MCF 10A (cell line): ENCODE results near the gene KRT12. TPM values are rescaled to one million over a fixed set of nuclear protein-coding genes. Genes with fewer than 3 reads are reported as not detected.
A peak's percentile ranks its signal among the peaks of the same experiment; 100 is the strongest.

Source experiments
- BruUV-seq: library from RNA; stranded (reverse); fragments of 400-500 nt; replicated peaks from 2 replicates; lab custom pipeline; 2021; lab: Mats Ljungman, UMichigan
- CTCF ChIA-PET: fragments of 300-600 bp; sonication (Branson Sonifier 250); formaldehyde crosslinking; extraction: SDS; loops from one replicate; lab custom pipeline; 2021; ENCODE audit warnings: antibody characterized with exemption, inconsistent platforms; lab: Yijun Ruan, JAX
- POLR2A ChIA-PET: fragments of 300-600, 350-650 bp; sonication (Branson Sonifier 250); formaldehyde crosslinking; extraction: SDS; loops from one replicate; lab custom pipeline; 2020; ENCODE audit warnings: antibody characterized with exemption, inconsistent platforms; lab: Yijun Ruan, JAX
- DNase-seq: peaks from one replicate; pipeline ENCODE4 v3.0.0-alpha.2; 2018; ENCODE audit not compliant: unreplicated experiment
- H3K27ac Mint-ChIP-seq: one replicate; pipeline ENCODE4 v1.8.0; 2022; ENCODE audit warnings: mild to moderate bottlenecking, low read depth, mixed read lengths; ENCODE audit not compliant: unreplicated experiment
- H3K27me3 Mint-ChIP-seq: one replicate; pipeline ENCODE4 v1.8.0; 2022; ENCODE audit warnings: mixed read lengths; ENCODE audit not compliant: insufficient read depth, unreplicated experiment
- H3K36me3 Mint-ChIP-seq: one replicate; pipeline ENCODE4 v1.8.0; 2022; ENCODE audit warnings: mild to moderate bottlenecking, moderate library complexity, mixed read lengths; ENCODE audit not compliant: insufficient read depth, unreplicated experiment
- H3K4me1 Mint-ChIP-seq: one replicate; pipeline ENCODE4 v1.8.0; 2022; ENCODE audit warnings: mixed read lengths; ENCODE audit not compliant: insufficient read depth, unreplicated experiment
- H3K4me3 Mint-ChIP-seq: one replicate; pipeline ENCODE4 v1.8.0; 2022; ENCODE audit warnings: mild to moderate bottlenecking, moderate library complexity, mixed read lengths; ENCODE audit not compliant: unreplicated experiment
- H3K9me3 Mint-ChIP-seq: one replicate; pipeline ENCODE4 v1.8.0; 2022; ENCODE audit warnings: mixed read lengths; ENCODE audit not compliant: unreplicated experiment
- intact Hi-C: fragments of 100-400 bp; cut with micrococcal nuclease; formaldehyde crosslinking; loops from 2 replicates; pipeline ENCODE4 v1.14.1; 2022
- total RNA-seq: library from RNA; stranded (reverse); gene quantifications from 2 replicates; pipeline ENCODE4 v1.2.3, GENCODE V29; 2022
- TF ChIP-seq, protein P1 (sequence below): fragments of 200-600 bp; IDR thresholded peaks from one replicate; pipeline ENCODE4 v1.8.0; 2022; ENCODE audit warnings: antibody characterized with exemption, mild to moderate bottlenecking; ENCODE audit not compliant: unreplicated experiment

Gene KRT12
- total RNA-seq, 1 experiment from 2014 or later: not detected

DNA sequence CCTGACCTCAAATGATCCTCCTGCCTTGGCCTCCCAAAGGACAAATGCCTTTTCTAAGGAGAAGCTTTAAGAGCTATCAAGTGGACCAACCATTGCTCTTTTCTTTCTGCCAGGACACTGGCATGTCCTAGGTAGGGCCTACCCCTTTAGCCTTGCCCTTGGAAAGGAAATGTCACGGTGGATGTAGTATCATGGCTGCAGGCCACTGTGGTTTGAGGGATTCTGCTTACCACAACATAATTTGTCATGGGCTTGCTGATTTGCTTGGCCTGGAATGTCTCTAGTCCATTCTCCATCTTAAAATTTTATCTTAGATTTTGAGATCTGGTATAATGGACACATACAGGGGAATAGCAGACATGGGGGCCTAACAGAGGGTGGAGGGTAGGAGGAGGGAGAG is 12.0 kb upstream of the KRT12 start:
- POLR2A ChIA-PET: no interaction called here
- no TSS peak for BruUV-seq
- Mint-ChIP-seq H3K36me3 (no peaks in the 10 kb centered on the region), H3K4me1 (no peaks in the 10 kb centered on the region), H3K4me3 (no peak overlapping the region), H3K27me3 (no peaks in the 10 kb centered on the region), H3K9me3 (no peaks in the 10 kb centered on the region), H3K27ac (no peak overlapping the region)
- intact Hi-C loops: no loop called here
- TF ChIP-seq, protein P1, sequence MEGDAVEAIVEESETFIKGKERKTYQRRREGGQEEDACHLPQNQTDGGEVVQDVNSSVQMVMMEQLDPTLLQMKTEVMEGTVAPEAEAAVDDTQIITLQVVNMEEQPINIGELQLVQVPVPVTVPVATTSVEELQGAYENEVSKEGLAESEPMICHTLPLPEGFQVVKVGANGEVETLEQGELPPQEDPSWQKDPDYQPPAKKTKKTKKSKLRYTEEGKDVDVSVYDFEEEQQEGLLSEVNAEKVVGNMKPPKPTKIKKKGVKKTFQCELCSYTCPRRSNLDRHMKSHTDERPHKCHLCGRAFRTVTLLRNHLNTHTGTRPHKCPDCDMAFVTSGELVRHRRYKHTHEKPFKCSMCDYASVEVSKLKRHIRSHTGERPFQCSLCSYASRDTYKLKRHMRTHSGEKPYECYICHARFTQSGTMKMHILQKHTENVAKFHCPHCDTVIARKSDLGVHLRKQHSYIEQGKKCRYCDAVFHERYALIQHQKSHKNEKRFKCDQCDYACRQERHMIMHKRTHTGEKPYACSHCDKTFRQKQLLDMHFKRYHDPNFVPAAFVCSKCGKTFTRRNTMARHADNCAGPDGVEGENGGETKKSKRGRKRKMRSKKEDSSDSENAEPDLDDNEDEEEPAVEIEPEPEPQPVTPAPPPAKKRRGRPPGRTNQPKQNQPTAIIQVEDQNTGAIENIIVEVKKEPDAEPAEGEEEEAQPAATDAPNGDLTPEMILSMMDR: no peak
- no peak for DNase-seq
- CTCF ChIA-PET: interaction anchor here (1.0 kb wide), 1 partner anchor 670 kb away, joined by 3 read pairs; no protein-coding TSS in a partner anchor

- H3K36me3 Mint-ChIP-seq: no peaks in the 10 kb centered on the region
- intact Hi-C loops: no loop called here
- no peaks in the 10 kb centered on the region for H3K9me3 Mint-ChIP-seq
- no TSS peak for BruUV-seq
- H3K27ac Mint-ChIP-seq: no peak overlapping the region
- DNase-seq: no peak
- CTCF ChIA-PET: interaction anchor here (1.0 kb wide), 1 partner anchor 671 kb away, joined by 3 read pairs; no protein-coding TSS in a partner anchor
- TF ChIP-seq, protein P1: no peak
- H3K4me3 Mint-ChIP-seq: no peak overlapping the region
- H3K4me1 Mint-ChIP-seq: no peaks in the 10 kb centered on the region
- no peaks in the 10 kb centered on the region for H3K27me3 Mint-ChIP-seq
- POLR2A ChIA-PET: interaction anchor here (1.7 kb wide), 1 partner anchor 11 kb away, joined by 4 read pairs; no protein-coding TSS in a partner anchor
Observed at GRCh38 chr17:40878044-40878443, 11.0 kb upstream of the KRT12 start.

DNA sequence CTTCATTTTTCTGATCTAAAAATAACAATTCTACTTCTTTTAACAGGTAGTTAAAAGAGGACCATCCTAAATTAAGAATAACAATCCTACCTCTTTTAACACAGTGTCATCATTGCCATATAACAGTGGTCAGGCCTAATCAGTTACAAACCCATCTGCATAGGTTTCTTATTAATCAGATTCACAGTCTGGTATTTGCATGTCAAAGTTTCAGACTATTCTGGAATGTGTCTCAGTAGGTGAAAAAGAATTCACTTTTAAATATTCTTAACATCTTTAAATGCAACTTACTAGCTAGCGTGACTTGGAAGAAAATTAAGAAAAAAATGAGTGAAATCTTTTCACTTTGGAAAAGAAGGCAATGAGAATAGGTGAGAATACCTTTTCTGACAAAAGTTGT is 6.8 kb upstream of the KRT12 start:
- Mint-ChIP-seq H3K9me3 (no peaks in the 10 kb centered on the region), H3K27me3 (no peaks in the 10 kb centered on the region), H3K4me3 (no peak overlapping the region), H3K36me3 (no peaks in the 10 kb centered on the region), H3K27ac (no peak overlapping the region), H3K4me1 (no peaks in the 10 kb centered on the region)
- TF ChIP-seq, protein P1: no peak
- intact Hi-C loops: no loop called here
- BruUV-seq: no TSS peak
- CTCF ChIA-PET: interaction anchor here (0.6 to 1.5 kb wide), 4 partner anchors 37 to 789 kb away, joined by 3 to 6 read pairs (median 4); no protein-coding TSS in a partner anchor
- no peak for DNase-seq
- POLR2A ChIA-PET: interaction anchor here (0.6 kb wide), 2 partner anchors 13 to 674 kb away, joined by 3 read pairs; no protein-coding TSS in a partner anchor

GRCh38 chr17:40873255-40873654 is 6.2 kb upstream of the KRT12 start:
- ChIA-PET POLR2A (interaction anchor here (0.6 kb wide), 2 partner anchors 12 to 675 kb away, joined by 3 read pairs; no protein-coding TSS in a partner anchor), CTCF (interaction anchor here (0.7 to 1.5 kb wide), 3 partner anchors 270 to 790 kb away, joined by 3 to 6 read pairs (median 4); no protein-coding TSS in a partner anchor)
- TF ChIP-seq, protein P1: peak; percentile 6
- intact Hi-C loops: no loop called here
- H3K4me1 Mint-ChIP-seq: no peaks in the 10 kb centered on the region
- no peak for DNase-seq
- no peaks in the 10 kb centered on the region for H3K36me3 Mint-ChIP-seq
- no peaks in the 10 kb centered on the region for H3K9me3 Mint-ChIP-seq
- no peak overlapping the region for H3K27ac Mint-ChIP-seq
- no peak overlapping the region for H3K4me3 Mint-ChIP-seq
- BruUV-seq: no TSS peak
- H3K27me3 Mint-ChIP-seq: no peaks in the 10 kb centered on the region
